GM12875 (cell line): Measurements from ENCODE around the gene C22orf23.
A peak's percentile ranks its signal among the peaks of the same experiment; 100 is the strongest.

Source experiments
- H3K4me3 ChIP-seq: one replicate; pipeline ENCODE4 v1.5.1; 2011; ENCODE audit warnings: low read depth, low read length, control low read depth
- CTCF ChIP-seq: IDR thresholded peaks from 2 replicates; pipeline ENCODE4 v1.5.1; 2011; ENCODE audit warnings: low read depth, mild to moderate bottlenecking, control low read depth, inconsistent platforms, low read length, moderate library complexity, borderline replicate concordance; ENCODE audit not compliant: insufficient read depth

The C22orf23 gene

GRCh38 chr22:37953437-37954179, at the start of gene C22orf23, which contains the start of gene POLR2F:
Gene C22orf23 (minus strand): TSS chr22:37953601. CDS start chr22:37953149, 452 bp downstream.
Gene POLR2F (plus strand): TSS chr22:37953699. CDS start chr22:37953788, 89 bp downstream.
- TF ChIP-seq CTCF, result no peak
- peak within 1 kb of the TSS; percentile 92 for H3K4me3 ChIP-seq

GRCh38 chr22:37999640-38000272, 46.4 kb upstream of the C22orf23 start:
- no peak for TF ChIP-seq CTCF
- no peak overlapping the region for H3K4me3 ChIP-seq

GRCh38 chr22:37999236-37999635, 45.8 kb upstream of the C22orf23 start:
- no peak overlapping the region for H3K4me3 ChIP-seq
- TF ChIP-seq CTCF, result no peak

- no peak for TF ChIP-seq CTCF
- H3K4me3 ChIP-seq, result no peak overlapping the region
These were observed 45.1 kb upstream of the C22orf23 start for GRCh38 chr22:37998543-37998942.

- H3K4me3 ChIP-seq, result no peak overlapping the region
- TF ChIP-seq CTCF, result no peak
These were observed 43.3 kb upstream of the C22orf23 start for GRCh38 chr22:37996515-37997246.

GRCh38 chr22:37996079-37996478, 42.7 kb upstream of the C22orf23 start:
- H3K4me3 ChIP-seq, result no peak overlapping the region
- TF ChIP-seq CTCF, result no peak

- TF ChIP-seq CTCF, result no peak
- no peak overlapping the region for H3K4me3 ChIP-seq
These were observed 42.1 kb upstream of the C22orf23 start for GRCh38 chr22:37995460-37995859.
